ENCODE measurements around the gene NSUN4. TPM values are rescaled to one million over a fixed set of nuclear protein-coding genes. Genes with fewer than 3 reads are reported as not detected.
"Not testable (repeated sequence)": the region's sequence is repeated elsewhere in the genome, so short reads cannot be mapped to it uniquely, and the experiment has no call there.

Gene NSUN4
- total and polyA plus RNA-seq, 9 donors: 12.2 to 35.2 (median 17.4) TPM

DNA sequence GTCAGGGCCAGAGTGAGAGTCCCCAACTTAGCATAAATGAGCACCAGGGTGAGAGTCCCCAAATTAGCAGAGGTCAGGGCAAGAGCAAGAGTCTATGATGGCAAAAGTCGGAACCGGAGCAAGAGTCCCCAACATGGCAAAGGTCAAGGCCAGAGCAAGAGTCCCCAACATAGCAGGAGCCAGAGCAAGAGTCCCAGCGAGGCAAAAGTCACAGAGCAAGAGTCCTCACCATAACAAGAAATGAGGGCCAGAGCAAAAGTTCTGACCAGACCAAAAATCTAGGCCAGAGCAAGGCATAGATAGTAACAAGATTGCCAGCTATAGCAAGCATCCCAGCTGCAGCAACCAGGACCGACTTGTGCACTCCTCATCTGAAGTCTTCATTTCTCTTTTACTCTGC lies 3.1 kb downstream of the NSUN4 start:
- Histone ChIP-seq H3K27me3 (no peaks in the 10 kb centered on the region), H3K4me1 (ENCODE audit: insufficient read depth) (peaks cover 3% of the 10 kb centered on the region), H3K27ac (no peak overlapping the region), H3K9me3 (no peaks in the 10 kb centered on the region), H3K4me3 (no peak overlapping the region), H3K36me3 (no peaks in the 10 kb centered on the region)
- TF ChIP-seq, protein P1, sequence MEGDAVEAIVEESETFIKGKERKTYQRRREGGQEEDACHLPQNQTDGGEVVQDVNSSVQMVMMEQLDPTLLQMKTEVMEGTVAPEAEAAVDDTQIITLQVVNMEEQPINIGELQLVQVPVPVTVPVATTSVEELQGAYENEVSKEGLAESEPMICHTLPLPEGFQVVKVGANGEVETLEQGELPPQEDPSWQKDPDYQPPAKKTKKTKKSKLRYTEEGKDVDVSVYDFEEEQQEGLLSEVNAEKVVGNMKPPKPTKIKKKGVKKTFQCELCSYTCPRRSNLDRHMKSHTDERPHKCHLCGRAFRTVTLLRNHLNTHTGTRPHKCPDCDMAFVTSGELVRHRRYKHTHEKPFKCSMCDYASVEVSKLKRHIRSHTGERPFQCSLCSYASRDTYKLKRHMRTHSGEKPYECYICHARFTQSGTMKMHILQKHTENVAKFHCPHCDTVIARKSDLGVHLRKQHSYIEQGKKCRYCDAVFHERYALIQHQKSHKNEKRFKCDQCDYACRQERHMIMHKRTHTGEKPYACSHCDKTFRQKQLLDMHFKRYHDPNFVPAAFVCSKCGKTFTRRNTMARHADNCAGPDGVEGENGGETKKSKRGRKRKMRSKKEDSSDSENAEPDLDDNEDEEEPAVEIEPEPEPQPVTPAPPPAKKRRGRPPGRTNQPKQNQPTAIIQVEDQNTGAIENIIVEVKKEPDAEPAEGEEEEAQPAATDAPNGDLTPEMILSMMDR (IDR thresholded peaks at IDR 0.05): no peak
- TF ChIP-seq EP300 (IDR thresholded peaks at IDR 0.05) (no peak), POLR2A (IDR thresholded peaks at IDR 0.05) (no peak)
- DNase-seq: no peak
- 67 to 82% (median 69%) methylated on average over 4 of the region's 4 CpGs for WGBS, 3 donors
- intact Hi-C loops (cut with DNase I): loop anchor here in 1 of 4 donors (5.0 kb wide), 1 partner anchor 41 kb away; the partner anchor contains the start of genes LRRC41 and UQCRH

DNA sequence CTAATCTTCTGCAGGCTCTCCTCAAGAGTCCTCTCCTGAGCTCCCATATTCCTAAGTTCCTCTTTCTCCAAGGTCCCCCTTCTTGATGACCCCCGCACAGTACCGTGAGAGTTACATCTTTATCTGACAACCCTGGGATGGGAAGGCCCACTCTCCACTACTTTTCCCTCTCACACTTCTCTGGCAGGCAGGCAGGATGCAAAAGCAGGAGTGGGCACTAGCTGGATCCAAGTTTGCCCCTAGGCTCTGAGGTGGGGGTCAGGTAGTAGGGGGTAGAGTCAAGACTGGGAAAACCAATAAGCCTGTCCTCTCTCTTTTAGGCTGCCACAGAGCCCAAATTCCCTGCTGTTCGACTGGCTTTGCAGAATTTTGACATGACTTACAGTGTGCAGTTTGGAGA lies 3.9 kb downstream of the NSUN4 start:
- Histone ChIP-seq H3K27ac (no peak overlapping the region), H3K27me3 (no peaks in the 10 kb centered on the region), H3K36me3 (no peaks in the 10 kb centered on the region), H3K4me1 (ENCODE audit: insufficient read depth) (peaks cover 3% of the 10 kb centered on the region), H3K9me3 (no peaks in the 10 kb centered on the region), H3K4me3 (no peak overlapping the region)
- no peak for TF ChIP-seq EP300 (IDR thresholded peaks at IDR 0.05)
- TF ChIP-seq, protein P1 (IDR thresholded peaks at IDR 0.05): no peak
- no peak for TF ChIP-seq POLR2A (IDR thresholded peaks at IDR 0.05)
- intact Hi-C loops (cut with DNase I): loop anchor here in 1 of 4 donors (5.0 kb wide), 1 partner anchor 42 kb away; the partner anchor contains the start of genes LRRC41 and UQCRH
- WGBS, 3 donors: 74 to 85% (median 83%) methylated on average over 3 of the region's 3 CpGs
- no peak for DNase-seq

DNA sequence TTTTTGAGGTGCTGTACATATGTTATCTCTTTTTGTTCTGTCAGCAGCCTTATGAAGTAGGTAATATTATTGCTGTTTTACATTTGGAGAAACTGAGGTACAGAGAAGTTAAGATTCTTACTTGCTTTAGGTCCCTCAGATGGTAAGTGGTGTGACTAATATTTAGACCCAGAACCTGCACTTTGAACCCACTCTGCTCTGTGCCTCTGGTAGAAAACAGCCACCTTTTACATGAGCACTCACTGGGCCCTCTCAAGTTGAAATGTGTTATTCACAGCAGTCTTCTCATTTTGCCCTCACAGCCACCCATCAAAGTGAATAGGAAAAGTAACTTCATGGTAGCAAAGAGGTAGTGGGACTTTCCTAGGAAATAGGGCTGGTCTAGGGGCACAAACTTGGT lies 4.7 kb downstream of the NSUN4 start:
- H3K4me3 ChIP-seq: no peak overlapping the region
- H3K27me3 ChIP-seq: no peaks in the 10 kb centered on the region
- H3K9me3 ChIP-seq: no peaks in the 10 kb centered on the region
- no peak overlapping the region for H3K27ac ChIP-seq
- H3K4me1 ChIP-seq (ENCODE audit: insufficient read depth): peaks cover 3% of the 10 kb centered on the region
- H3K36me3 ChIP-seq: no peaks in the 10 kb centered on the region
- intact Hi-C loops (cut with DNase I): no loop called here
- TF ChIP-seq POLR2A (IDR thresholded peaks at IDR 0.05) (no peak), EP300 (IDR thresholded peaks at IDR 0.05) (no peak)
- TF ChIP-seq, protein P1 (IDR thresholded peaks at IDR 0.05): no peak
- DNase-seq: no peak

DNA sequence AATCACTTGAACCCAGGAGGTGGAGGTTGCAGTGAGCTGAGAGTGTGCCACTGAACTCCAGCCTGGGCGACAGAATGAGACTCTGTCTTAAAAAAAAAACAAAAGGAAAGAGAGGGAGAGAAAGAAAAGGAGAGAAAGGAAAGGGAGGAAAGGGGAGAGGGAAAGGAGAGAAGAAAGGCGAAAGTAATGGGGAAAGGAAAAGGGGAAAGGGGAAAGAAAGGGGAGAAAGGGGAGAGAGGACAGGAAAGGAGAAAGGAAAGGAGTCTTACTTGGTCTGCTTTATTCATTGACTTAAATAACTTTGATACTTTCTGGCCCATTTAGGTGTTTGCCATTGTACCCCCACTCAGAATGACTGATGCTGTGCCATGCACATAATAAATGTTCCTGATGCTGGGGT lies 11.8 kb downstream of the NSUN4 start:
- intact Hi-C loops (cut with DNase I): no loop called here
- no peaks in the 10 kb centered on the region for H3K36me3 ChIP-seq
- 81 to 93% (median 86%) methylated on average over 2 of the region's 2 CpGs for WGBS, 3 donors

DNA sequence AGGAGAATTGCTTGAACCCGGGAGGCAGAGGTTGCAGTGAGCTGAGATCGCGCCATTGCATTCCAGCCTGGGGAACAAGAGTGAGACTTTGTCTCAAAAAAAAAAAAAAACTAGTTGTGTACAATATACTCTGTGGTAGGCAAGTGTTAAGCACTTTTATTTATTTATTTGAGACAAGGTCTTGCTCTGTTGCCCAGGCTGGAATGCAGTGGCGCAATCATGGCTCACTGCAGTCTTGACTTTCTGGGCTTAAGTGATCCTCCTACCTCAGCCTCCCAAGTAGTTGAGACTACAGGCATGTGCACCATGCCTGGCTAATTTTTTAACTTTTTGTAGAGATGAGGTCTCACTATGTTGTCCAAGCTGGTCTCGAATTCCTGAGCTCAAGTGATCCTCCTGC lies 15.3 kb downstream of the NSUN4 start:
- H3K4me1 ChIP-seq (ENCODE audit: insufficient read depth); intact Hi-C loops (cut with DNase I); H3K27me3 ChIP-seq; H3K27ac ChIP-seq; H3K4me3 ChIP-seq; H3K9me3 ChIP-seq; DNase-seq; H3K36me3 ChIP-seq: not testable (repeated sequence)
- WGBS, 3 donors: 91 to 97% (median 96%) methylated on average over 5 of the region's 5 CpGs

More for the DNA sequence above, 11.8 kb downstream of the NSUN4 start:
- H3K4me3 ChIP-seq: no peak overlapping the region
- no peak overlapping the region for H3K27ac ChIP-seq
- DNase-seq: no peak
- TF ChIP-seq EP300 (IDR thresholded peaks at IDR 0.05): no peak
- no peak for TF ChIP-seq POLR2A (IDR thresholded peaks at IDR 0.05)
- TF ChIP-seq, protein P1 (IDR thresholded peaks at IDR 0.05): no peak
- no peaks in the 10 kb centered on the region for H3K4me1 ChIP-seq (ENCODE audit: insufficient read depth)
- H3K9me3 ChIP-seq: no peaks in the 10 kb centered on the region
- H3K27me3 ChIP-seq: no peaks in the 10 kb centered on the region

Measured in ovary (tissue), 9 donors.